Measurements from ENCODE around the gene P3H3.
"Not testable (repeated sequence)": the region's sequence is repeated elsewhere in the genome, so short reads cannot be mapped to it uniquely, and the experiment has no call there.

Gene P3H3

GRCh38 chr12:6867413-6868210 is 39.4 kb downstream of the P3H3 start, which contains the start of gene TPI1:
TSS of gene TPI1 (plus strand) at chr12:6867531. CDS start at chr12:6867567, 36 bp downstream.
- DNase-seq: peak; percentile 66

DNA sequence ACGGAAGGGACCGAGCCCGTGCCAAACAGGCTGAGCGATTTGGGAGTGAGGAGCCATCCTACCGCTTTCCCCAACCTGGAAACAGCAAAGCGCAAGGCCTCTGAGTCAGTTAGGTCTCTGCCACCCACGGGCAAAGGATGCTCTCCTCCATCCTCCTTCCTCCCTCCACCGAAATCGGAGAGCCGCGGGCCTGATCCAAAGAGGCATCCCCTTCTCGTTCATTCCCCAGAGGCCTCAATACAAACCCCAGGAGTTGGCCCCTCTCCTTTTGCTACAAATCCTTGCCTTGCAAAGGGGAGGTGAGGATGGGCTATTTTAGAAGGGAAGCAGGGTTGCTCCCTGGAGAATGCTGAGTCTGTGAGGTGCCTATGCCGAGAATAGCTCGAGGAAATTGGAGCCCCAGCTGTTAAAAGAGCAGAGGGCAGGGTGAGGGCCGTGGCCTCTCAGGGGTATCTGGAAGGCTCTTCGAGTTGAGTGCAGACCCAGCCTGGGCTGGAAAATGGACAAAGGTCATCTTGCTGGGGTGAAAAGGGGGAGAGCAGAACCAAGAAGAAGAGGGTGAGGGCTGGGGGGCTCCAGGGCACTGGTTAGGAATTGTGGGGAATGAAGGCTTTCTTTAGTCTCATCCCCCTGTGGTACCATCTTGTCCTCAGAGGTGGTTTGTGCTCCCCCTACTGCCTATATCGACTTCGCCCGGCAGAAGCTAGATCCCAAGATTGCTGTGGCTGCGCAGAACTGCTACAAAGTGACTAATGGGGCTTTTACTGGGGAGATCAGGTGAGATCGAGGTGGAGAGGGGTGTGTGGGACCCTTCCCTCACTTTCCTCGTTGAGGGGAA is 40.2 kb downstream of the P3H3 start:
- DNase-seq: no peak

DNA sequence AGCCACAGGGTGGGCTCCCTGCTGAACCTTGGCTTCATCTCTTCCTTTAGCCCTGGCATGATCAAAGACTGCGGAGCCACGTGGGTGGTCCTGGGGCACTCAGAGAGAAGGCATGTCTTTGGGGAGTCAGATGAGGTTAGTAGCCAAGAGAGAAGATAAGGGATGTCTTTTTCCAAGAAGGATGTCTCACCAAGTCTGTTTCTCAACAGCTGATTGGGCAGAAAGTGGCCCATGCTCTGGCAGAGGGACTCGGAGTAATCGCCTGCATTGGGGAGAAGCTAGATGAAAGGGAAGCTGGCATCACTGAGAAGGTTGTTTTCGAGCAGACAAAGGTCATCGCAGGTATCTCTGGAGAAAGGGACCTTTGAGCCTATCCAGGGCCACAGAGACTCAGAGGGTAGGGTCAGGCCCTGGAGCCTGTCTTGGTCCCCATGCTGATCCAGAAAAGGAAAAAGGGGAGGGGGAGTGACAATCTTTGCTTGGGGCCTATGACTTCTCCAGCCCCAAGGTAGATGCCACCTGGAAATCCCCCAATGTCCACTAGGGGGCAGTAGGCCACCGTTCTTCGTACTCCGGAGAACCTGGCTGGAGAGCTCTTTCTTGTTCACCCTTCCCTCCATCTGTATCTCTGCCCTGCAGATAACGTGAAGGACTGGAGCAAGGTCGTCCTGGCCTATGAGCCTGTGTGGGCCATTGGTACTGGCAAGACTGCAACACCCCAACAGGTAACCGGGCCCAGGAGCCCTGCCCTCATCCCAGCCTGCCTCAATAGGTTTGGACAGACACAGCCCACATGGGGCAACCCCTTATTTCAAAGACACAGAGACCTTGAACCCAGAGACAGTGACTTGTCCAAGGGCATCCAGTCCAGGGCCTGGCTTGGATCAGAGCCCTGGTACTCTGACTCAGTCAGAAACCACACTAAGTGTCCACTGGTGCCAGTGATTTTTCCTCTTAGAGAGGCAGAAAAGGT is 41.1 kb downstream of the P3H3 start:
- DNase-seq: peak; percentile 75

GRCh38 chr12:6870304-6870703 is 42.1 kb downstream of the P3H3 start:
- not testable (repeated sequence) for DNase-seq

GRCh38 chr12:6871052-6871957 is 43.1 kb downstream of the P3H3 start:
- DNase-seq: no peak

GRCh38 chr12:6872073-6873048 is 44.2 kb downstream of the P3H3 start:
- DNase-seq: peak; percentile 77

DNA sequence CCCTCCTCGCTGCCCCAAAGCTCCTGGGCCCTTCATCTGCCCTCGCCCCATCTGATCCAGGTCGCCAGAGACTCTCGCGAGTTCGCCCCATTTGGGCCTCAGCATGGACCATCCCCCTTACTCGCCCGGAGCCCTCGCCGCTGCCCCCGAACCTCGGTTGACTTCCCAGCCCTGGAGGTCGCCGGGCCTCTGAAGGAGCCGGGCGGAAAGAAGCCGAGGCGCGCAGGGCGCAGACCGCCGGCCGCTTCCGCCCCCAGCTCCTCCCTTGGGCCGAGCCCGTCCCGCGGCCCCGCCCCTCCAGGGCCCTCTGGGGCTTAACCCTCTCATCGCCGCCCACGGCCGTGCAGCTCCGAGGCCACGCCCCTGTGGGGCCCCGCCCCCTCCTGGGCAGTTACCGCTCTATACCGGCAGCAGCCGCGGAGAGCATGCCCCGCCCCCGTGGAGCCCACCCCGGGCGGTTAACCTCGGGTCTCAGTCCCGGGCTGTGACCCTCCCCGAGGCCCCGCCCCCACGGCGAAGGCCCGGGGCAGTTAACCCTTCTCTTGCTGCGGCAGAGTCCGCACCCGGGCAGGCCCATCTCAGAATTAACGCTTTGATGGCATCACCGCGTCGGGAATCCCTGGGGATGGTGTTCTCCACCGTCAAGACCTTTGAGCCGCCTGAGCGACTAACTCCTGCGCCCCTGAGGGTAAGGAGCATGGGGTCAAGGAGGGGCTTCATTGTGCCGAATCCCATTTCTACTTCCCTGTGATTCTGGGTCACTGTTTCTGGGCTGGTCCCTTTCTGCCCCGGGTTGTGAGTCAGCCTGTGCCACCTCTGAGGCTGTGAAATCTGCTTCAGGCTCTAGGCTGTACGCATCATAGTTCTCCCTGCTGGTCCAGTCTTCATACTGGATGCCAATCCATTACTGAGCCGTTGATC is 45.1 kb downstream of the P3H3 start, which contains the start of gene SPSB2:
Gene SPSB2 (minus strand): TSS at position 210 of the 921 bp plus-strand sequence. CDS start 402 bp downstream, outside the sequence.
- peak; percentile 99 for DNase-seq

DNA sequence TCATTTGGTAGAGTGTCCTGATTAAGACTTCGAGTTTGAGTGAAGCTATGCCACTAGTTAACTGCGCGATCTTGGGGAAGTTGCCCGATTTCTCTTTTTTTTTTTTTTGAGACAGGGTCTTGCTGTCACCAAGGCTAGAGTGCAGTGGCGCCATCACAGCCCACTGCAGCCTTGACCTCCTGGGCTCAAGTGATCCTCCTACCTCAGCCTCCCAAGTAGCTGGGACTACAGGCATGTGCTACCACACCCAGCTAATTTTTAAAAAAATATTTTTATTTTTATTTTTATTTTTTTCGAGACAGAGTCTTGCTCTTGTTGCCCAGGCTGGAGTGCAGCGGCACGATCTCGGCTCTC is 45.8 kb downstream of the P3H3 start:
- DNase-seq: not testable (repeated sequence)

DNA sequence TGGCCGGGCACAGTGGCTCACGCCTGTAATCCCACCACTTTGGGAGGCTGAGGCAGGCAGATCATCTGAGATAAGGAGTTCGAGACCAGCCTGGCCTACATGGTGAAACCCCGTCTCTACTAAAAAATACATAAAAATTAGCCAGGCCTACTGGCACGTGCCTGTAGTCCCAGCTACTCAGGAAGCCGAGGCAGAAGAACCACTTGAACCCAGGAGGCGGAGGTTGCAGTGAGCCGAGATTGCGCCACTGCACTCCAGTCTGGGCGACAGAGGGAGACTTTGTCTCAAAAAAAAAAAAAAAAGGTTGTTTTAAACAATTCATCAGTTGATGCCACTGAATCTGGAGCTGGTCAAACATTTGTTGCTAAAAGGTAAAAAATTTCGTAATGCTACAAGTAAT is 51.6 kb downstream of the P3H3 start:
- not testable (repeated sequence) for DNase-seq

DNA sequence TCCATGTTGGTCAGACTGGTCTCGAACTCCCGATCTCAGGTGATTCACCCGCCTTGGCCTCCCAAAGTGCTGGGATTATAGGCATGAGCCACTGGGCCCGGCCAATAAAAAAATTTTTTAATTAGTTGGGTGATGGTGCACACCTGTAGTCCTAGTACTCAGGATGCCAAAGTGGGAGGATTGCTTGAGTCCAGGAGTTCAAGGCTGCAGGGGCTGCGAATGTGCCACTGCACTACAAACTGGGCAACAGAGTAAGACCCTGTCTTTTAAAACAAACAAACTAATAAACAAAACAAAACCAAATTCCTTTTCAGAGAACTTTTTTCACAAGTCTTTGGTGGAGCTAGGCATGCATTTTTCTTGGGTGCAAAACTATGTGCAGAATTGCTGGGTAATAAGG is 55.0 kb downstream of the P3H3 start:
- DNase-seq: no peak

DNA sequence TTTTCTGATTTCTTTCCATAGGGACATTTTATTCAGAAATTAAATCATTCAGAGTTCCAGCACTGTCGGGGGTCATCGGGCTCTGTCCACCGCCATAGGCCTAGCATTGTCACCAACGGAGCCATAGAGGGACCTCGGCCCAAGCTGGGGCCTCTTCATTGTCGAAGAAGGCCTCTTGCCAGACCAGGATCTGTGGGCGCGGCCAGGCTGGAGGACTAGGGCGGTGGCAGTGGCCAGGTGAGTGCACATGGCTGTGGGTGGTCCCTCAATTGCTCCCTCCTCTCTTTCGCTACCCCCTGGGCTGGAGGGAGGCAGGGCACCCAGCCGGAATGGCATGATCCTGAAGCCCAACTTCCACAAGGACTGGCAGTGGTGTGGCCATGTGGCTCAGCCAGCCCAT is 55.5 kb downstream of the P3H3 start:
- DNase-seq: no peak

DNA sequence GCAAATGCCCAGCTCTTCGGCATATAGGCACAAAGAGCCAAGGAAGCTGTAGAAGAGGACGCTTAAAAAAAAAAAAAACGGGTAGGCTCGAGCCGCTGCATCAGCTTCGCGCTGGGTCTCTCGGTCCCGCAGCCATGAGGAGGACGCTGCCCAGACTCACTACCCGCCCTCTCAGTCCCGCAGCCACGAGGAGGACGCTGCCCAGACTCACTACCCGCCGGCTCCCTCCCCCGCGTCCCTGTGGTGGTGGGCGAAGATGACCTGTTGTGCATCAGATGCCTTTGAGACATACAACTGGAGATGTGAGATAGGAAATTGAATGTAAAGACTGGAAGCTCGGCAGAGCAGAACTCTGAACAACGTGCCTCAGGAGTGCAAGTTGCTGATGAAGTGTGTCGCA is 56.3 kb downstream of the P3H3 start:
- no peak for DNase-seq

GRCh38 chr12:6886206-6886999 is 58.2 kb downstream of the P3H3 start:
- DNase-seq: not testable (repeated sequence)

DNA sequence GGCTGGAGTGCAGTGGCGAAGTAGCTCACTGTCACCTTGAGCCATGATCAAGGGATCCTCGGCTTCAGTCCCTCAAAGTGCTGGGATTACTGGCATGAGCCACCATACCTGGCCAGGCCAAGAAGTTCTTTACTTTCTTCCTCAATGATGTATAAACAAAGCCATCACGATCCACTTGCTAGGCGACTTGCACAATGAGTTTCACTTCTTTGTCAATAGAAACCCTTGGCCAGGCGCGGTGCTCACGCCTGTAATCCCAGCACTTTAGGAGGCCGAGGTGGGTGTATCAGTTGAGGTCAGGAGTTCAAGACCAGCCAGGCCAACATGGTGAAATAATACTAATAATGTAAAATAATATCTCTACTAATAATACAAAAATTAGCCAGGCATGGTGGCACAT is 59.3 kb downstream of the P3H3 start:
- DNase-seq: no peak

DNA sequence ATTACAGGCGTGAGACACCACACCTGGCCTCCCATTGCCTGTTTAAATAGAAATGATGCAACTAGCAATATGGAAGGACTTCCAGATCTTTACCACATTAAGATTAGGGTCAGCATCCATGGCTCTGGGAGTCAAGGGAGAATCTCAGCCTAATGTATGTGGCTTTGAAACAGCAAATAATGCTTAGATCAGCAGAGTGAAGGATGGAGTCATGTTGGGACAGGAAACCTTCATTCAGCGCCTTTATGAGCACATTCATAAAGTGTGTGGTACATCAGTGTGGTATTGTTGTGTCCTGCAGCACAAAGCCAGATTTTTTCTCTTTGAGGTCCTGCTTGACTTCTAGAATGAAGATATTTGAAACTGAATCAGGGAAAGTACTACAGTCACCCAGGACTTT is 60.2 kb downstream of the P3H3 start:
- DNase-seq: no peak

GRCh38 chr12:6888794-6889193 is 60.6 kb downstream of the P3H3 start:
- not testable (repeated sequence) for DNase-seq

Measured in activated effector memory CD4-positive, alpha-beta T cell treated with Interleukin-2 at 50 U/mL for 16 hours (primary cell).